K562 (cell line): Measurements from ENCODE around the gene RAD51D. TPM values are rescaled to one million over a fixed set of nuclear protein-coding genes. Genes with fewer than 3 reads are reported as not detected.

ENCODE experiments used
- ATAC-seq: fragments of 200-7000 bp; cut with Tn5 transposase; 3 replicates; pipeline ENCODE4 v1.9.1; 2020; ENCODE audit warnings: moderate library complexity
- BruUV-seq: library from RNA; stranded (reverse); fragments of 400-500 nt; replicated peaks from 2 replicates; lab custom pipeline; 2021; lab: Mats Ljungman, UMichigan
- CTCF ChIA-PET: fragments of 300-600 bp; formaldehyde crosslinking; extraction: SDS; loops from one replicate; lab custom pipeline; 2021; ENCODE audit warnings: low intra/inter-chr PET ratio; lab: Yijun Ruan, JAX
- POLR2A ChIA-PET: fragments of 300-600, 350-650 bp; sonication (Branson Sonifier 250); formaldehyde crosslinking; extraction: SDS; loops from one replicate; lab custom pipeline; 2021; ENCODE audit warnings: antibody characterized with exemption, inconsistent platforms; lab: Yijun Ruan, JAX
- DNase-seq, 4 experiments: peaks; one replicate each; pipeline versions ENCODE4 v3.0.0 to v3.0.0-alpha.2; 2011 to 2018; ENCODE audit warnings: low spot score in 3 of 4, mixed read lengths in 3 of 4; ENCODE audit errors: extremely low read depth in 1 of 4
- FAIRE-seq: peaks from 2 replicates; lab custom pipeline; 2011; peaks lifted over from hg19 to GRCh38; lab: Jason Lieb, UNC
- H2AFZ ChIP-seq: 2 replicates; pipeline ENCODE4 v1.6.0; 2011; ENCODE audit warnings: low read depth, low read length, control low read depth, inconsistent platforms
- H3K27ac ChIP-seq: fragments of 200-600 bp; 3 replicates; pipeline ENCODE4 v1.8.0; 2011; ENCODE audit warnings: low read depth, mild to moderate bottlenecking, control low read depth, inconsistent platforms, low read length, moderate library complexity, mixed read lengths; ENCODE audit errors: extremely low read depth
- H3K27me3 ChIP-seq, 2 experiments: fragments of 300-600 bp in 1 of 2; 2 replicates in 1 of 2; 3 replicates in 1 of 2; pipeline versions ENCODE4 v1.6.0 to v1.8.0; 2011; ENCODE audit warnings: inconsistent platforms in 2 of 2, low read length in 2 of 2, mild to moderate bottlenecking in 1 of 2, mixed read lengths in 1 of 2, moderate library complexity in 1 of 2; ENCODE audit not compliant: control insufficient read depth in 2 of 2, insufficient read depth in 2 of 2
- H3K36me3 ChIP-seq: fragments of 300-600 bp; 3 replicates; pipeline ENCODE4 v1.8.0; 2011; ENCODE audit warnings: mild to moderate bottlenecking, low read length, inconsistent platforms; ENCODE audit not compliant: control insufficient read depth, insufficient read depth
- H3K4me1 ChIP-seq, 2 experiments: fragments of 200-600 bp in 1 of 2; replicated peaks in 1 of 2; 2 replicates in 1 of 2; 3 replicates in 1 of 2; pipeline versions ENCODE4 v1.5.1 to v1.8.0; 2011; ENCODE audit warnings: inconsistent platforms in 2 of 2, low read length in 2 of 2, mild to moderate bottlenecking in 1 of 2, mixed read lengths in 1 of 2, moderate library complexity in 1 of 2; ENCODE audit not compliant: control insufficient read depth in 2 of 2, insufficient read depth in 2 of 2
- H3K4me2 ChIP-seq: 2 replicates; pipeline ENCODE4 v1.6.1; 2011; ENCODE audit warnings: low read length, control low read depth, inconsistent platforms, mixed read lengths; ENCODE audit not compliant: insufficient read depth
- H3K4me3 ChIP-seq: fragments of 200-600 bp; sonication (generic), shearing (Covaris generic); 2 replicates; pipeline ENCODE4 v1.5.1; 2016; ENCODE audit warnings: control low read depth, inconsistent platforms
- H3K79me2 ChIP-seq: fragments of 200-600 bp; 3 replicates; pipeline ENCODE4 v1.8.0; 2011; ENCODE audit warnings: low read length, inconsistent platforms; ENCODE audit not compliant: control insufficient read depth, insufficient read depth
- H3K9ac ChIP-seq, 2 experiments: 2 replicates each; pipeline versions ENCODE4 v1.6.0 to v1.6.1; 2011; ENCODE audit warnings: low read depth in 2 of 2, low read length in 2 of 2, control low read depth in 1 of 2, inconsistent platforms in 1 of 2, mild to moderate bottlenecking in 1 of 2, mixed read lengths in 1 of 2; ENCODE audit not compliant: insufficient read depth in 1 of 2
- H3K9me1 ChIP-seq: one replicate; pipeline ENCODE4 v1.6.0; 2011; ENCODE audit warnings: inconsistent platforms, mild to moderate bottlenecking, low read length, moderate library complexity; ENCODE audit not compliant: control insufficient read depth, insufficient read depth
- H3K9me3 ChIP-seq: replicated peaks from 2 replicates; pipeline ENCODE4 v1.5.1; 2011; ENCODE audit warnings: low read depth, low read length, inconsistent platforms; ENCODE audit not compliant: control insufficient read depth, insufficient read depth
- H4K20me1 ChIP-seq: replicated peaks from 2 replicates; pipeline ENCODE4 v1.6.1; 2011; ENCODE audit warnings: low read length, inconsistent platforms, mixed read lengths; ENCODE audit not compliant: control insufficient read depth, insufficient read depth
- CBX8 ChIP-seq: fragments of 200-600 bp; sonication (generic); IDR thresholded peaks from 2 replicates; pipeline ENCODE4 v1.6.1; 2012; ENCODE audit warnings: borderline replicate concordance, mixed run types, low read depth, mild to moderate bottlenecking, moderate library complexity, mixed read lengths, low read length, control low read depth, inconsistent platforms; ENCODE audit not compliant: poor library complexity, severe bottlenecking; ENCODE audit errors: extremely low read depth
- KLF16 ChIP-seq: IDR thresholded peaks from 2 replicates; pipeline ENCODE4 v1.6.1; 2016; ENCODE audit warnings: antibody characterized with exemption
- NEUROD1 ChIP-seq: fragments of 150-350 bp; IDR thresholded peaks from 2 replicates; pipeline ENCODE4 v1.6.1; 2014; ENCODE audit warnings: borderline replicate concordance, low read length, low read depth; ENCODE audit not compliant: partially characterized antibody
- NR1H2 ChIP-seq: sonication (generic); formaldehyde crosslinking; IDR thresholded peaks from 2 replicates; pipeline ENCODE4 v1.4.0; 2020; ENCODE audit warnings: mild to moderate bottlenecking, missing genetic modification reagents
- RCOR1 ChIP-seq, 2 experiments: IDR thresholded peaks; 2 replicates each; pipeline ENCODE4 v1.6.1; 2012; ENCODE audit warnings: low read depth in 2 of 2, low read length in 2 of 2, borderline replicate concordance in 1 of 2, improper control_type of control experiment in 1 of 2
- TAF15 ChIP-seq: fragments of 200-400 bp; formaldehyde crosslinking; IDR thresholded peaks from 2 replicates; pipeline ENCODE4 v1.6.1; 2017; ENCODE audit warnings: mild to moderate bottlenecking, low read depth, low read length, moderate library complexity
- WGBS: fragments of 100-300 bp; shearing (Covaris generic); methylation state at CpG from one replicate; pipeline ENCODE4 v1.1.6; 2016; ENCODE audit warnings: low coverage, mixed read lengths; ENCODE audit not compliant: insufficient coverage; ENCODE audit errors: missing lambda C conversion rate; 5-methylcytosine and 5-hydroxymethylcytosine counted together
- in situ Hi-C: fragments of 300-500 bp; cut with MboI; formaldehyde crosslinking; loops from 4 replicates; pipeline ENCODE4 v1.15.0; 2018; ENCODE audit warnings: inconsistent platforms, mixed read lengths
- intact Hi-C: fragments of 100-400 bp; cut with micrococcal nuclease; formaldehyde crosslinking; loops from 2 replicates; pipeline ENCODE4 v1.14.2; 2022
- polyA plus RNA-seq, 8 experiments: library from polyadenylated mRNA; depleted of rRNA in 4 of 8; stranded (reverse) in 5 of 8; unstranded in 3 of 8; fragments of >200 nt; fragmentation: Nextera tagmentation in 2 of 8; fragmentation: Illumina TruSeq in 1 of 8; extraction: Ambion mirVana in 2 of 8; extraction: Trizol in 1 of 8; gene quantifications; 2 replicates each; pipeline versions ENCODE4 v1.2.1 to v1.2.3, GENCODE V29; 2011 to 2014; ENCODE audit warnings: inconsistent platforms in 1 of 8, missing spikeins in 1 of 8
- total RNA-seq, 7 experiments: library from RNA; depleted of rRNA in 6 of 7; stranded (reverse); fragments of >200 nt in 6 of 7; fragmentation: Illumina TruSeq in 2 of 7; extraction: Trizol in 2 of 7; gene quantifications; 2 replicates each; pipeline versions ENCODE4 v1.2.1 to v1.2.3, GENCODE V29; 2011 to 2021; ENCODE audit warnings: low replicate concordance in 1 of 7
- TF ChIP-seq, protein P1 (sequence below): sonication (generic); formaldehyde crosslinking; IDR thresholded peaks from 2 replicates; pipeline ENCODE4 v1.8.0; 2022; ENCODE audit warnings: mild to moderate bottlenecking, missing genetic modification reagents

RAD51D gene
- total and polyA plus RNA-seq, 9 of the 15 experiments (the other 6 are each of a cell fraction or from before 2014, with no cell fraction given): 2.2 to 16.9 (median 8.7) TPM

DNA sequence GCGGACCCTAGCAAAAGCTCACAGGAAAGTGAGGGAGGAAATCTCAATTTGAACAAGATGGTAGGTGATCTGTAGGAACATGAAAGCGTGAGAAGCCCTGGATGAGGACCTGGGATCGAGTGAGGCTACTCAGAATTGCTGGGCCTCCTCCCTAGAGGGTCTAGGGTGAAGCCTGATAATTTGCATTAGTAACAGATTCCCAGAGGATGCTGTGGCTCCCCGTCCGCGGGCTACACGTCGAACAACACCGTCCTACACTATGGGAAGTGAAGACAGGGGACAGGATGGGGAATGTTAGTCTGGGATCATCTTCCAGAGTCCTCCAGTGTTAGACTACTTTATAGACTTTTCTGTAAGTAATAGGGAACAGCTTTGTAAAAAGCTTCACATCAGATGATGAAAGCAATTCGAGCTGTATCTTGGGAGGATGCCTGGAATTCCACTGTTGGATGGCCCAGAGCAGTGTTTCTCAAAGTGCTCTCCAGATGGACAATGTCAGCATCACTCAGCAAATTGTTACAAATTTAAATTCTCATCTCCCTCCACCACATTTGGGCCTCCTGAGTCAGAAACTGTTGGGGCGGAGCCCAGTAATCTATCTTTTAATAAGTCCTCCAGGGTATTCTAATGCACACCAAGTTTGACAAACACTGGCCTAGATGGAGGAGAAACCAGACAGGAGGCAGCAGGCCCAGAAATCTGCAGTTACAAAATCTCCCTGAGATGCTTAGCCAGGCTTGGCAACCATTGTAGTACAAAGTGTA is 8.3 kb upstream of the RAD51D start:
- BruUV-seq: no TSS peak
- peaks cover 0 to 5% of the 10 kb centered on the region in 2 experiments; a peak in 2 of 5 replicates for H3K4me1 ChIP-seq
- ChIA-PET CTCF (no interaction called here), POLR2A (interaction anchor here (1.7 to 2.1 kb wide), 3 partner anchors 9 to 146 kb away, joined by 4 to 9 read pairs (median 5); no protein-coding TSS in a partner anchor)
- peaks cover 27% of the 10 kb centered on the region for H3K36me3 ChIP-seq
- peaks cover 15% of the 10 kb centered on the region for H4K20me1 ChIP-seq
- no peak overlapping the region for H3K27ac ChIP-seq
- intact Hi-C loops: loop anchor here (10.0 kb wide), 1 partner anchor 243 kb away; no protein-coding TSS in a partner anchor
- ATAC-seq (no peak), FAIRE-seq (no peak), DNase-seq (no peak)
- WGBS: 64% methylated on average over 11 of the region's 11 CpGs
- H2AFZ ChIP-seq: no peak overlapping the region
- no peak overlapping the region for H3K4me2 ChIP-seq
- peaks cover 0 to 2% of the 10 kb centered on the region in 2 experiments; a peak in 1 of 5 replicates for H3K27me3 ChIP-seq
- H3K9ac ChIP-seq: no peak overlapping the region
- no peak for TF ChIP-seq RCOR1 (IDR thresholded peaks at IDR 0.05; ENCODE audit: borderline replicate concordance in 1 of 2, low read depth in 2 of 2, low read length in 2 of 2)
- in situ Hi-C loops: no loop called here
- H3K9me3 ChIP-seq: no peaks in the 10 kb centered on the region
- no peak overlapping the region for H3K4me3 ChIP-seq
- peaks cover 4% of the 10 kb centered on the region for H3K9me1 ChIP-seq
- H3K79me2 ChIP-seq: no peaks in the 10 kb centered on the region

DNA sequence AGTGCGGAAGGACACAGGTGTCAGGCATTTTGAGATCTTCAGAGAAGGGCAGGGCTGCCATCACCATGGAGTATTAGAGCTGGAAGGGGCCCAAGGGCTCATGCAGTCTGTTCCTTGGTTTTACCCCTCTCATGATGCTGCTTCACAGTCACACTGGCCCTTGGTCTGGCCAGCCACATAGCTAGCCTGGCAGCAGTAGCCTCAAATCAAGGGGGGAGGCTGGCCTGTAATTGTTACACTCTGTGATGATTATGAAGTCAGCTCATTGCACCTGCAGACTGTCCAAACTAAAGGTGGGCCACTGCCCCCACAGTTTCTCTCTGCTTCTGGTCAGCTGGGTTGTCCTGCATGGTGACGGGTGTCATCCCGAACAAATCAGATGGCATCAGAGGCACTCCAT is 1.7 kb upstream of the RAD51D start, which contains the start of gene FNDC8:
FNDC8 (plus strand) TSS at position 301 of the 400 bp plus-strand sequence; CDS start at position 380, 79 bp downstream.
- Histone ChIP-seq H3K9me3 (no peaks in the 10 kb centered on the region), H3K79me2 (peaks cover 21% of the 10 kb centered on the region), H3K36me3 (peaks cover 11% of the 10 kb centered on the region; the same call in 2 of the 3 replicates), H2AFZ (no peak within 1 kb of the TSS), H3K27ac (no peak within 1 kb of the TSS), H3K4me1 (peaks cover 12 to 20% of the 10 kb centered on the region in 2 experiments; a peak in 4 of 5 replicates), H3K9me1 (no peaks in the 10 kb centered on the region), H3K27me3 (peaks cover 2 to 7% of the 10 kb centered on the region in 2 experiments; a peak in 2 of 5 replicates), H4K20me1 (no peaks in the 10 kb centered on the region), H3K4me2 (no peak within 1 kb of the TSS), H3K4me3 (no peak within 1 kb of the TSS), H3K9ac (no peak within 1 kb of the TSS)
- in situ Hi-C loops: loop anchor here (5.0 kb wide), 2 partner anchors 124 to 704 kb away; no protein-coding TSS in a partner anchor
- FAIRE-seq (no peak), ATAC-seq (no peak), DNase-seq (no peak)
- BruUV-seq: no TSS peak
- WGBS: 30% methylated on average over 3 of the region's 3 CpGs
- ChIA-PET POLR2A (interaction anchor here (0.6 kb wide), 1 partner anchor 209 kb away, joined by 3 read pairs; no protein-coding TSS in a partner anchor), CTCF (interaction anchor here (2.8 to 4.5 kb wide), 2 partner anchors 123 to 578 kb away, joined by 18 to 49 read pairs; no protein-coding TSS in a partner anchor)
- intact Hi-C loops: loop anchor here (5.0 to 10.0 kb wide), 2 partner anchors 237 to 699 kb away; no protein-coding TSS in a partner anchor
- TF ChIP-seq TAF15: no peak
- no peak for TF ChIP-seq NR1H2 (CRISPR knock-in tag)
- no peak for TF ChIP-seq KLF16
- TF ChIP-seq NEUROD1: no peak
- no peak for TF ChIP-seq CBX8
- TF ChIP-seq, protein P1, sequence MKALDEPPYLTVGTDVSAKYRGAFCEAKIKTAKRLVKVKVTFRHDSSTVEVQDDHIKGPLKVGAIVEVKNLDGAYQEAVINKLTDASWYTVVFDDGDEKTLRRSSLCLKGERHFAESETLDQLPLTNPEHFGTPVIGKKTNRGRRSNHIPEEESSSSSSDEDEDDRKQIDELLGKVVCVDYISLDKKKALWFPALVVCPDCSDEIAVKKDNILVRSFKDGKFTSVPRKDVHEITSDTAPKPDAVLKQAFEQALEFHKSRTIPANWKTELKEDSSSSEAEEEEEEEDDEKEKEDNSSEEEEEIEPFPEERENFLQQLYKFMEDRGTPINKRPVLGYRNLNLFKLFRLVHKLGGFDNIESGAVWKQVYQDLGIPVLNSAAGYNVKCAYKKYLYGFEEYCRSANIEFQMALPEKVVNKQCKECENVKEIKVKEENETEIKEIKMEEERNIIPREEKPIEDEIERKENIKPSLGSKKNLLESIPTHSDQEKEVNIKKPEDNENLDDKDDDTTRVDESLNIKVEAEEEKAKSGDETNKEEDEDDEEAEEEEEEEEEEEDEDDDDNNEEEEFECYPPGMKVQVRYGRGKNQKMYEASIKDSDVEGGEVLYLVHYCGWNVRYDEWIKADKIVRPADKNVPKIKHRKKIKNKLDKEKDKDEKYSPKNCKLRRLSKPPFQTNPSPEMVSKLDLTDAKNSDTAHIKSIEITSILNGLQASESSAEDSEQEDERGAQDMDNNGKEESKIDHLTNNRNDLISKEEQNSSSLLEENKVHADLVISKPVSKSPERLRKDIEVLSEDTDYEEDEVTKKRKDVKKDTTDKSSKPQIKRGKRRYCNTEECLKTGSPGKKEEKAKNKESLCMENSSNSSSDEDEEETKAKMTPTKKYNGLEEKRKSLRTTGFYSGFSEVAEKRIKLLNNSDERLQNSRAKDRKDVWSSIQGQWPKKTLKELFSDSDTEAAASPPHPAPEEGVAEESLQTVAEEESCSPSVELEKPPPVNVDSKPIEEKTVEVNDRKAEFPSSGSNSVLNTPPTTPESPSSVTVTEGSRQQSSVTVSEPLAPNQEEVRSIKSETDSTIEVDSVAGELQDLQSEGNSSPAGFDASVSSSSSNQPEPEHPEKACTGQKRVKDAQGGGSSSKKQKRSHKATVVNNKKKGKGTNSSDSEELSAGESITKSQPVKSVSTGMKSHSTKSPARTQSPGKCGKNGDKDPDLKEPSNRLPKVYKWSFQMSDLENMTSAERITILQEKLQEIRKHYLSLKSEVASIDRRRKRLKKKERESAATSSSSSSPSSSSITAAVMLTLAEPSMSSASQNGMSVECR (CRISPR knock-in tag): no peak
